IPS DF 6.9 (cell line): ENCODE measurements around the gene NR2C1.

Source experiments
- DNase-seq: peaks from one replicate; pipeline ENCODE4 v3.0.0-alpha.2; 2013; ENCODE audit warnings: low read depth, low spot score
- H3K27ac ChIP-seq: one replicate; pipeline ENCODE4 v1.5.1; 2013; ENCODE audit warnings: low read length, control low read depth
- H3K27me3 ChIP-seq: 2 replicates; pipeline ENCODE4 v1.6.1; 2013; ENCODE audit warnings: mild to moderate bottlenecking, low read length; ENCODE audit not compliant: control insufficient read depth, insufficient read depth
- H3K36me3 ChIP-seq: 2 replicates; pipeline ENCODE4 v1.6.1; 2013; ENCODE audit warnings: low read length; ENCODE audit not compliant: control insufficient read depth, insufficient read depth
- H3K4me1 ChIP-seq: 2 replicates; pipeline ENCODE4 v1.6.1; 2013; ENCODE audit warnings: low read length; ENCODE audit not compliant: control insufficient read depth, insufficient read depth
- H3K4me3 ChIP-seq: 2 replicates; pipeline ENCODE4 v1.5.1; 2013; ENCODE audit warnings: mild to moderate bottlenecking, low read length
- H3K9me3 ChIP-seq: 2 replicates; pipeline ENCODE4 v1.6.1; 2013; ENCODE audit warnings: low read length, inconsistent platforms; ENCODE audit not compliant: control insufficient read depth, insufficient read depth
- WGBS: extraction: QIAGEN DNeasy Blood & Tissue Kit; methylation state at CpG from one replicate; pipeline ENCODE4 v1.1.7; 2013; ENCODE audit warnings: mixed read lengths, missing lambda C conversion rate; ENCODE audit not compliant: insufficient read length, insufficient coverage; 5-methylcytosine and 5-hydroxymethylcytosine counted together

Gene NR2C1

GRCh38 chr12:95057424-95057823 lies 16.0 kb downstream of the NR2C1 start:
- Histone ChIP-seq H3K9me3 (no peaks in the 10 kb centered on the region), H3K27ac (no peak overlapping the region), H3K36me3 (peaks cover 18% of the 10 kb centered on the region), H3K27me3 (no peaks in the 10 kb centered on the region), H3K4me1 (no peaks in the 10 kb centered on the region), H3K4me3 (no peak overlapping the region)
- no CpG with 5 or more reads among the region's 3 CpGs for WGBS
- no peak for DNase-seq

- H3K36me3 ChIP-seq, result peaks cover 13% of the 10 kb centered on the region
- DNase-seq, result no peak
- no peak overlapping the region for H3K4me3 ChIP-seq
- H3K27me3 ChIP-seq, result no peaks in the 10 kb centered on the region
- no peaks in the 10 kb centered on the region for H3K9me3 ChIP-seq
- no CpG with 5 or more reads among the region's 2 CpGs for WGBS
- no peaks in the 10 kb centered on the region for H3K4me1 ChIP-seq
- H3K27ac ChIP-seq, result no peak overlapping the region
Measured at GRCh38 chr12:95055057-95055456, 18.4 kb downstream of the NR2C1 start.

GRCh38 chr12:95054206-95054605 lies 19.2 kb downstream of the NR2C1 start:
- DNase-seq, result no peak
- no CpG with 5 or more reads among the region's 2 CpGs for WGBS
- Histone ChIP-seq H3K27ac (no peak overlapping the region), H3K4me1 (no peaks in the 10 kb centered on the region), H3K36me3 (peaks cover 10% of the 10 kb centered on the region; the same call in 1 of the 2 replicates), H3K4me3 (no peak overlapping the region), H3K27me3 (no peaks in the 10 kb centered on the region), H3K9me3 (no peaks in the 10 kb centered on the region)

GRCh38 chr12:95051241-95051640 lies 22.2 kb downstream of the NR2C1 start:
- no peak overlapping the region for H3K27ac ChIP-seq
- H3K27me3 ChIP-seq, result no peaks in the 10 kb centered on the region
- no peak for DNase-seq
- H3K36me3 ChIP-seq, result peaks cover 9% of the 10 kb centered on the region; the same call in 1 of the 2 replicates
- no peaks in the 10 kb centered on the region for H3K4me1 ChIP-seq
- no CpG with 5 or more reads among the region's 4 CpGs for WGBS
- H3K9me3 ChIP-seq, result no peaks in the 10 kb centered on the region
- no peak overlapping the region for H3K4me3 ChIP-seq

GRCh38 chr12:95037906-95038305 lies 35.5 kb downstream of the NR2C1 start:
- no peak overlapping the region for H3K27ac ChIP-seq
- no peaks in the 10 kb centered on the region for H3K9me3 ChIP-seq
- no peaks in the 10 kb centered on the region for H3K27me3 ChIP-seq
- no peaks in the 10 kb centered on the region for H3K4me1 ChIP-seq
- peaks cover 6% of the 10 kb centered on the region; the same call in 1 of the 2 replicates for H3K36me3 ChIP-seq
- H3K4me3 ChIP-seq, result no peak overlapping the region
- no CpG with 5 or more reads among the region's 2 CpGs for WGBS
- DNase-seq, result no peak

- peaks cover 8% of the 10 kb centered on the region; the same call in 1 of the 2 replicates for H3K36me3 ChIP-seq
- DNase-seq, result no peak
- no CpG with 5 or more reads among the region's 1 CpG for WGBS
Measured at GRCh38 chr12:95034750-95035149, 38.7 kb downstream of the NR2C1 start.

GRCh38 chr12:95022477-95022876 lies 50.9 kb downstream of the NR2C1 start:
- Histone ChIP-seq H3K4me1 (no peaks in the 10 kb centered on the region), H3K27ac (no peak overlapping the region), H3K36me3 (no peaks in the 10 kb centered on the region), H3K27me3 (no peaks in the 10 kb centered on the region), H3K4me3 (no peak overlapping the region), H3K9me3 (no peaks in the 10 kb centered on the region)
- no peak for DNase-seq
- no CpG with 5 or more reads among the region's 2 CpGs for WGBS

More at GRCh38 chr12:95034750-95035149, 38.7 kb downstream of the NR2C1 start:
- no peaks in the 10 kb centered on the region for H3K9me3 ChIP-seq
- no peaks in the 10 kb centered on the region for H3K4me1 ChIP-seq
- H3K27ac ChIP-seq, result no peak overlapping the region
- H3K4me3 ChIP-seq, result no peak overlapping the region
- H3K27me3 ChIP-seq, result no peaks in the 10 kb centered on the region

- Histone ChIP-seq H3K36me3 (no peaks in the 10 kb centered on the region), H3K27me3 (no peaks in the 10 kb centered on the region), H3K4me3 (no peak overlapping the region), H3K4me1 (no peaks in the 10 kb centered on the region), H3K27ac (no peak overlapping the region), H3K9me3 (no peaks in the 10 kb centered on the region)
- DNase-seq, result no peak
- no CpG with 5 or more reads among the region's 1 CpG for WGBS
Measured at GRCh38 chr12:95017482-95017881, 55.9 kb downstream of the NR2C1 start.

- Histone ChIP-seq H3K27me3 (no peaks in the 10 kb centered on the region), H3K4me3 (no peak overlapping the region), H3K27ac (no peak overlapping the region), H3K9me3 (no peaks in the 10 kb centered on the region), H3K4me1 (no peaks in the 10 kb centered on the region), H3K36me3 (no peaks in the 10 kb centered on the region)
- no peak for DNase-seq
- 100% methylated on average over 2 of the region's 2 CpGs for WGBS
Measured at GRCh38 chr12:95016120-95016519, 57.3 kb downstream of the NR2C1 start.

GRCh38 chr12:95014554-95014953 lies 58.9 kb downstream of the NR2C1 start:
- Histone ChIP-seq H3K9me3 (no peaks in the 10 kb centered on the region), H3K27me3 (no peaks in the 10 kb centered on the region), H3K4me3 (no peak overlapping the region), H3K4me1 (no peaks in the 10 kb centered on the region), H3K36me3 (no peaks in the 10 kb centered on the region), H3K27ac (no peak overlapping the region)
- DNase-seq, result no peak

- DNase-seq, result no peak
- Histone ChIP-seq H3K27ac (no peak overlapping the region), H3K4me3 (no peak overlapping the region), H3K4me1 (no peaks in the 10 kb centered on the region), H3K9me3 (no peaks in the 10 kb centered on the region), H3K27me3 (no peaks in the 10 kb centered on the region), H3K36me3 (no peaks in the 10 kb centered on the region; the same call in 1 of the 2 replicates)
- no CpG with 5 or more reads among the region's 4 CpGs for WGBS
Measured at GRCh38 chr12:95006206-95006605, 67.2 kb downstream of the NR2C1 start.
